H9 (cell line): Measurements from ENCODE around the gene SOCS1. TPM values are rescaled to one million over a fixed set of nuclear protein-coding genes. Genes with fewer than 3 reads are reported as not detected.

Source experiments
- DNase-seq: peaks from one replicate; pipeline ENCODE4 v3.0.0-alpha.2; 2017
- H2AFZ ChIP-seq: one replicate; pipeline ENCODE4 v1.6.1; 2013; ENCODE audit warnings: mild to moderate bottlenecking, low read length, control low read depth, moderate library complexity
- H2AK5ac ChIP-seq: 2 replicates; pipeline ENCODE4 v1.6.1; 2013; ENCODE audit warnings: low read length, control low read depth, mixed read lengths; ENCODE audit not compliant: insufficient read length
- H2BK120ac ChIP-seq: one replicate; pipeline ENCODE4 v1.6.1; 2013; ENCODE audit warnings: low read depth, mild to moderate bottlenecking, low read length, control low read depth, inconsistent platforms; ENCODE audit not compliant: poor library complexity, severe bottlenecking
- H2BK12ac ChIP-seq: 2 replicates; pipeline ENCODE4 v1.6.1; 2013; ENCODE audit warnings: low read length, control low read depth, mixed read lengths, low read depth; ENCODE audit not compliant: insufficient read length
- H2BK15ac ChIP-seq: 2 replicates; pipeline ENCODE4 v1.6.1; 2013; ENCODE audit warnings: low read depth, low read length, control low read depth
- H2BK20ac ChIP-seq: one replicate; pipeline ENCODE4 v1.6.1; 2013; ENCODE audit warnings: low read depth, mild to moderate bottlenecking, low read length, control low read depth, inconsistent platforms; ENCODE audit not compliant: poor library complexity, severe bottlenecking
- H2BK5ac ChIP-seq: 2 replicates; pipeline ENCODE4 v1.6.1; 2013; ENCODE audit warnings: low read length, control low read depth, mixed read lengths; ENCODE audit not compliant: insufficient read length
- H3K14ac ChIP-seq: 2 replicates; pipeline ENCODE4 v1.6.1; 2013; ENCODE audit warnings: low read length, control low read depth; ENCODE audit not compliant: insufficient read depth
- H3K18ac ChIP-seq: 2 replicates; pipeline ENCODE4 v1.6.1; 2013; ENCODE audit warnings: low read depth, mild to moderate bottlenecking, mixed read lengths, low read length, control low read depth; ENCODE audit not compliant: insufficient read length
- H3K23ac ChIP-seq: 2 replicates; pipeline ENCODE4 v1.6.1; 2013; ENCODE audit warnings: low read length, control low read depth, mixed read lengths, low read depth; ENCODE audit not compliant: insufficient read length
- H3K23me2 ChIP-seq: 2 replicates; pipeline ENCODE4 v1.6.1; 2013; ENCODE audit warnings: low read depth, mild to moderate bottlenecking, mixed read lengths, low read length, control low read depth; ENCODE audit not compliant: insufficient read length, poor library complexity, severe bottlenecking
- H3K27ac ChIP-seq: 2 replicates; pipeline ENCODE4 v1.5.1; 2013; ENCODE audit warnings: low read length, control low read depth, mixed read lengths, low read depth; ENCODE audit not compliant: insufficient read length
- H3K27me3 ChIP-seq: 2 replicates; pipeline ENCODE4 v1.6.1; 2013; ENCODE audit warnings: low read length, control low read depth, inconsistent platforms; ENCODE audit not compliant: insufficient read depth
- H3K4ac ChIP-seq: 2 replicates; pipeline ENCODE4 v1.6.1; 2013; ENCODE audit warnings: low read depth, mild to moderate bottlenecking, control low read depth, inconsistent platforms, low read length, moderate library complexity
- H3K4me1 ChIP-seq: 2 replicates; pipeline ENCODE4 v1.6.1; 2013; ENCODE audit warnings: low read length, control low read depth, inconsistent platforms; ENCODE audit not compliant: insufficient read depth
- H3K4me2 ChIP-seq: 2 replicates; pipeline ENCODE4 v1.6.1; 2013; ENCODE audit warnings: low read length, control low read depth, mixed read lengths; ENCODE audit not compliant: insufficient read length, insufficient read depth
- H3K56ac ChIP-seq: 2 replicates; pipeline ENCODE4 v1.6.1; 2013; ENCODE audit warnings: low read depth, mild to moderate bottlenecking, mixed read lengths, low read length, control low read depth; ENCODE audit not compliant: insufficient read length
- H3K79me1 ChIP-seq: 2 replicates; pipeline ENCODE4 v1.6.1; 2013; ENCODE audit warnings: low read depth, mild to moderate bottlenecking, moderate library complexity, low read length, control low read depth, inconsistent platforms; ENCODE audit not compliant: insufficient read depth, poor library complexity, severe bottlenecking
- H3K79me2 ChIP-seq: 2 replicates; pipeline ENCODE4 v1.6.1; 2013; ENCODE audit warnings: low read length, control low read depth, inconsistent platforms; ENCODE audit not compliant: insufficient read depth
- H3K9ac ChIP-seq: 2 replicates; pipeline ENCODE4 v1.6.1; 2013; ENCODE audit warnings: low read length, control low read depth, mixed read lengths; ENCODE audit not compliant: insufficient read length; ENCODE audit errors: extremely low read depth
- H3K9me3 ChIP-seq: one replicate; pipeline ENCODE4 v1.6.1; 2013; ENCODE audit warnings: low read depth, low read length, inconsistent platforms; ENCODE audit not compliant: control insufficient read depth
- H3T11ph ChIP-seq: one replicate; pipeline ENCODE4 v1.6.1; 2013; ENCODE audit warnings: mild to moderate bottlenecking, low read length, control low read depth, inconsistent platforms
- H4K20me1 ChIP-seq: one replicate; pipeline ENCODE4 v1.6.1; 2013; ENCODE audit not compliant: control insufficient read depth, insufficient read length, insufficient read depth
- H4K5ac ChIP-seq: 2 replicates; pipeline ENCODE4 v1.6.1; 2013; ENCODE audit warnings: low read depth, mild to moderate bottlenecking, mixed read lengths, low read length, control low read depth; ENCODE audit not compliant: insufficient read length
- H4K8ac ChIP-seq: replicated peaks from 2 replicates; pipeline ENCODE4 v1.6.1; 2013; ENCODE audit warnings: low read length, control low read depth, mixed read lengths, low read depth; ENCODE audit not compliant: insufficient read length
- H4K91ac ChIP-seq: 2 replicates; pipeline ENCODE4 v1.6.1; 2013; ENCODE audit warnings: low read depth, mild to moderate bottlenecking, moderate library complexity, mixed read lengths, low read length, control low read depth; ENCODE audit not compliant: insufficient read length
- H3K27ac Mint-ChIP-seq, 3 experiments: 2 replicates in 2 of 3; 3 replicates in 1 of 3; pipeline ENCODE4 v1.8.0; 2020 to 2021; ENCODE audit warnings: mixed read lengths in 3 of 3, mild to moderate bottlenecking in 1 of 3, moderate library complexity in 1 of 3
- H3K27me3 Mint-ChIP-seq: 2 replicates; pipeline ENCODE4 v1.8.0; 2021; ENCODE audit warnings: low read depth, mild to moderate bottlenecking, moderate library complexity, mixed read lengths
- H3K36me3 Mint-ChIP-seq, 3 experiments: 2 replicates in 2 of 3; 3 replicates in 1 of 3; pipeline ENCODE4 v1.8.0; 2020 to 2021; ENCODE audit warnings: low read depth in 3 of 3, mixed read lengths in 3 of 3; ENCODE audit not compliant: insufficient read depth in 1 of 3
- H3K4me1 Mint-ChIP-seq, 2 experiments: 2 replicates each; pipeline ENCODE4 v1.8.0; 2020; ENCODE audit warnings: mixed read lengths in 2 of 2
- H3K4me3 Mint-ChIP-seq, 2 experiments: 2 replicates in 1 of 2; 3 replicates in 1 of 2; pipeline ENCODE4 v1.8.0; 2020 to 2021; ENCODE audit warnings: mild to moderate bottlenecking in 2 of 2, mixed read lengths in 2 of 2, moderate library complexity in 1 of 2
- H3K9me3 Mint-ChIP-seq, 2 experiments: 2 replicates in 1 of 2; 3 replicates in 1 of 2; pipeline ENCODE4 v1.8.0; 2020; ENCODE audit warnings: mild to moderate bottlenecking in 2 of 2, mixed read lengths in 2 of 2, moderate library complexity in 1 of 2
- WGBS: extraction: QIAGEN DNeasy Blood & Tissue Kit; methylation state at CpG from one replicate; pipeline ENCODE4 v1.1.7; 2013; ENCODE audit warnings: missing lambda C conversion rate, low lambda C conversion rate, mixed read lengths; ENCODE audit not compliant: insufficient read length; ENCODE audit errors: extremely low coverage; 5-methylcytosine and 5-hydroxymethylcytosine counted together
- total RNA-seq: library from RNA; stranded (reverse); gene quantifications from 2 replicates; pipeline ENCODE4 v1.2.1, GENCODE V29; 2021
- TF ChIP-seq, protein P1 (sequence below): fragments of 200-600 bp; sonication (generic); conservative IDR thresholded peaks from 3 replicates; pipeline ENCODE4 v1.8.0; 2021; ENCODE audit warnings: antibody characterized with exemption, mild to moderate bottlenecking

SOCS1 gene
- total RNA-seq, 1 experiment from 2014 or later: 11.0 TPM

DNA sequence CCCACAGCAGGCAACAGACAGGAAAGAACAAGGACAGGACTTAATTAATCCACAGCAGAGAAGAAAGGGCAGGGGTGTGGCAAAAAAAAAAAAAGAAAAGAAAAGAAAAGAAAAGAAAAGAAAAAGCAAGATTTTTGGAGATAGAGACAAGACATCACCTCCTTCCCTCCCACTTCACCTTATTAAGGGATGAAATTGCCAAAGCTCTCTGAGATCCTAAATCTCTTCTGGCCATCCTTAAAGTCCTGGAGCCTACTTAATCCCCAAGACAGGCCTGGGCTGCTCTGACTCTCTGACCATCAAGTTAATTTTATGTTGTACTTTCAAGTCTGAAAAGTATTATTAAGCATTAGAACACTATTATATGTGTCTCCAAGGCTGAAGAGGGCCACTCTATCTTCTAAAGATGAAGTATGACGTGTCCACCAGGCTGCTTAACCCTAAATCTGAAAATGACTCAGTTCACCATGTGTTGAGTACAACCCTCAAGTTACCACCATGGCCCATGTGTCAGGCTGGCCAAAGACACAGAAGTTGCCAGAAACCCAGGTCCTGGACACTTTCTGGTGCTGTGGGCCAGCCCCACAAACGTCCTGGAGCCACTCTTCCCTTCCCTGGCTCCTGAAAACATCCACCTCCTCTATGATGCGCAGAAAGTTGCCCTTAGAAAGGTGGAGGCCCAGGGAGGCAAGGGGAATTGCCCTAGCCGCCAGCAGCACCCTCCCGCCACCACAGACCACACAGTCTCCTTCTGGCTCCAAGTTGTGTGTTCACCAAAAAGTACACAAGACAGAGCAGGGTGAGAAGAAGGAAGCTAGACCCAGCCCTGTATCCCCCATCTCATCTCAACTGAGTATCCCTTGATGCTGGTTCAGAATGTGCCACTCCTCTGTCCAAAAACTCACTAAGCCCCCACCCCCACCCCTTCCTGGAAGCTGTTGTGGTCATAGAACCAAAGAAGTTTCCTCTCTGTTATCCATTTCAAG is 2.7 kb downstream of the SOCS1 start:
- Histone ChIP-seq H3K4me1 (no peaks in the 10 kb centered on the region), H2AK5ac (no peak overlapping the region), H3K23me2 (peaks cover 9% of the 10 kb centered on the region), H2BK5ac (no peak overlapping the region), H4K5ac (no peak overlapping the region), H2BK20ac (no peak overlapping the region), H3K4me2 (peak overlapping the region; percentile 33), H3K23ac (no peak overlapping the region), H3K14ac (no peak overlapping the region), H3K27ac (no peak overlapping the region), H3K9ac (no peak overlapping the region), H3T11ph (no peak overlapping the region), H4K91ac (no peak overlapping the region), H3K9me3 (no peaks in the 10 kb centered on the region), H3K4ac (no peak overlapping the region), H3K56ac (no peak overlapping the region), H2BK15ac (no peak overlapping the region), H3K27me3 (no peaks in the 10 kb centered on the region), H2AFZ (no peak overlapping the region), H3K79me2 (peaks cover 10% of the 10 kb centered on the region; the same call in 1 of the 2 replicates), H3K18ac (no peak overlapping the region), H4K8ac (no peak overlapping the region), H2BK120ac (no peak overlapping the region), H3K79me1 (no peaks in the 10 kb centered on the region), H2BK12ac (no peak overlapping the region), H4K20me1 (peaks cover 6% of the 10 kb centered on the region)
- peaks cover 26% of the 10 kb centered on the region in 2 experiments for H3K4me1 Mint-ChIP-seq
- peak overlapping the region; percentile 26 to 87 for H3K4me3 Mint-ChIP-seq
- no peak for DNase-seq
- peaks cover 5 to 13% (median 8%) of the 10 kb centered on the region in 3 experiments; a peak in 5 of 7 replicates for H3K36me3 Mint-ChIP-seq
- peak overlapping the region in 1 of 3 experiments; percentile 11; a peak in 1 of 7 replicates for H3K27ac Mint-ChIP-seq
- TF ChIP-seq, protein P1, sequence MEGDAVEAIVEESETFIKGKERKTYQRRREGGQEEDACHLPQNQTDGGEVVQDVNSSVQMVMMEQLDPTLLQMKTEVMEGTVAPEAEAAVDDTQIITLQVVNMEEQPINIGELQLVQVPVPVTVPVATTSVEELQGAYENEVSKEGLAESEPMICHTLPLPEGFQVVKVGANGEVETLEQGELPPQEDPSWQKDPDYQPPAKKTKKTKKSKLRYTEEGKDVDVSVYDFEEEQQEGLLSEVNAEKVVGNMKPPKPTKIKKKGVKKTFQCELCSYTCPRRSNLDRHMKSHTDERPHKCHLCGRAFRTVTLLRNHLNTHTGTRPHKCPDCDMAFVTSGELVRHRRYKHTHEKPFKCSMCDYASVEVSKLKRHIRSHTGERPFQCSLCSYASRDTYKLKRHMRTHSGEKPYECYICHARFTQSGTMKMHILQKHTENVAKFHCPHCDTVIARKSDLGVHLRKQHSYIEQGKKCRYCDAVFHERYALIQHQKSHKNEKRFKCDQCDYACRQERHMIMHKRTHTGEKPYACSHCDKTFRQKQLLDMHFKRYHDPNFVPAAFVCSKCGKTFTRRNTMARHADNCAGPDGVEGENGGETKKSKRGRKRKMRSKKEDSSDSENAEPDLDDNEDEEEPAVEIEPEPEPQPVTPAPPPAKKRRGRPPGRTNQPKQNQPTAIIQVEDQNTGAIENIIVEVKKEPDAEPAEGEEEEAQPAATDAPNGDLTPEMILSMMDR: no peak
- WGBS: no CpG with 5 or more reads among the region's 5 CpGs
- H3K27me3 Mint-ChIP-seq: no peaks in the 10 kb centered on the region
- H3K9me3 Mint-ChIP-seq: no peaks in the 10 kb centered on the region
